ENCODE measurements around the gene KRT72. TPM values are rescaled to one million over a fixed set of nuclear protein-coding genes. Genes with fewer than 3 reads are reported as not detected.

KRT72 gene
- total and polyA plus RNA-seq, 2 experiments from 2014 or later: not detected

GRCh38 chr12:52543985-52544883 lies 57.0 kb downstream of the KRT72 start:
- Histone ChIP-seq H3K36me3 (replicated peaks; ENCODE audit: insufficient read depth, low read depth) (no peaks in the 10 kb centered on the region), H3K79me2 (no peaks in the 10 kb centered on the region), H3K9me2 (replicated peaks; ENCODE audit: insufficient read depth) (no peaks in the 10 kb centered on the region), H3K27me3 (no peaks in the 10 kb centered on the region), H3K27ac (no peak overlapping the region), H3K4me1 (ENCODE audit: insufficient read depth) (peaks cover 9% of the 10 kb centered on the region), H3K4me3 (no peak overlapping the region), H3K9me3 (ENCODE audit: low read depth) (no peaks in the 10 kb centered on the region), H2AFZ (no peak overlapping the region), H3K4me2 (no peak overlapping the region), H4K20me1 (ENCODE audit: insufficient read depth, poor library complexity, severe bottlenecking) (no peaks in the 10 kb centered on the region)
- no peak for DNase-seq (ENCODE audit: low spot score)
- 93% methylated on average over 17 of the region's 17 CpGs for WGBS (ENCODE audit: low lambda C conversion rate, missing lambda C conversion rate)
- TF ChIP-seq EZH2 (IDR thresholded peaks at IDR 0.05; ENCODE audit: borderline replicate concordance): no peak
- no peak for TF ChIP-seq EZH2phosphoT487 (IDR thresholded peaks at IDR 0.05; ENCODE audit: low read depth, severe bottlenecking, unreplicated experiment)
- TF ChIP-seq CTCF (IDR thresholded peaks at IDR 0.05; ENCODE audit: poor library complexity): no peak

- Histone ChIP-seq H3K27me3 (no peaks in the 10 kb centered on the region), H3K9me3 (ENCODE audit: low read depth) (no peaks in the 10 kb centered on the region), H3K36me3 (replicated peaks; ENCODE audit: insufficient read depth, low read depth) (no peaks in the 10 kb centered on the region), H3K79me2 (no peaks in the 10 kb centered on the region), H3K9me2 (replicated peaks; ENCODE audit: insufficient read depth) (no peaks in the 10 kb centered on the region), H3K4me1 (ENCODE audit: insufficient read depth) (peaks cover 20% of the 10 kb centered on the region), H2AFZ (no peak overlapping the region), H3K27ac (no peak overlapping the region), H4K20me1 (ENCODE audit: insufficient read depth, poor library complexity, severe bottlenecking) (no peaks in the 10 kb centered on the region), H3K4me2 (no peak overlapping the region), H3K4me3 (no peak overlapping the region)
- TF ChIP-seq EZH2 (IDR thresholded peaks at IDR 0.05; ENCODE audit: borderline replicate concordance) (no peak), EZH2phosphoT487 (IDR thresholded peaks at IDR 0.05; ENCODE audit: low read depth, severe bottlenecking, unreplicated experiment) (no peak), CTCF (IDR thresholded peaks at IDR 0.05; ENCODE audit: poor library complexity) (no peak)
- 77% methylated on average over 7 of the region's 7 CpGs for WGBS (ENCODE audit: low lambda C conversion rate, missing lambda C conversion rate)
- DNase-seq (ENCODE audit: low spot score): no peak
Observed at GRCh38 chr12:52542785-52543318, 58.4 kb downstream of the KRT72 start.

- Histone ChIP-seq H4K20me1 (ENCODE audit: insufficient read depth, poor library complexity, severe bottlenecking) (no peaks in the 10 kb centered on the region), H3K27me3 (no peaks in the 10 kb centered on the region), H3K4me1 (ENCODE audit: insufficient read depth) (peaks cover 20% of the 10 kb centered on the region), H3K36me3 (replicated peaks; ENCODE audit: insufficient read depth, low read depth) (no peaks in the 10 kb centered on the region), H3K79me2 (no peaks in the 10 kb centered on the region), H2AFZ (no peak overlapping the region), H3K9me3 (ENCODE audit: low read depth) (no peaks in the 10 kb centered on the region), H3K9me2 (replicated peaks; ENCODE audit: insufficient read depth) (no peaks in the 10 kb centered on the region), H3K4me2 (no peak overlapping the region), H3K4me3 (no peak overlapping the region), H3K27ac (no peak overlapping the region)
- DNase-seq (ENCODE audit: low spot score): no peak
- TF ChIP-seq CTCF (IDR thresholded peaks at IDR 0.05; ENCODE audit: poor library complexity) (peak; percentile 5), EZH2phosphoT487 (IDR thresholded peaks at IDR 0.05; ENCODE audit: low read depth, severe bottlenecking, unreplicated experiment) (no peak)
Observed at GRCh38 chr12:52542157-52542556, 59.1 kb downstream of the KRT72 start.

Measured in hepatocyte (in vitro differentiated cells).